SH-SY5Y (cell line): ENCODE measurements around the gene CTBP2.

Experiments used
- GATA2 ChIP-seq: IDR thresholded peaks from 2 replicates; pipeline ENCODE4 v1.6.1; 2011; ENCODE audit warnings: mild to moderate bottlenecking, low read depth, low read length
- GATA3 ChIP-seq: IDR thresholded peaks from 2 replicates; pipeline ENCODE4 v1.6.1; 2011; ENCODE audit warnings: low read depth, mild to moderate bottlenecking, low read length, moderate library complexity

Gene CTBP2

DNA sequence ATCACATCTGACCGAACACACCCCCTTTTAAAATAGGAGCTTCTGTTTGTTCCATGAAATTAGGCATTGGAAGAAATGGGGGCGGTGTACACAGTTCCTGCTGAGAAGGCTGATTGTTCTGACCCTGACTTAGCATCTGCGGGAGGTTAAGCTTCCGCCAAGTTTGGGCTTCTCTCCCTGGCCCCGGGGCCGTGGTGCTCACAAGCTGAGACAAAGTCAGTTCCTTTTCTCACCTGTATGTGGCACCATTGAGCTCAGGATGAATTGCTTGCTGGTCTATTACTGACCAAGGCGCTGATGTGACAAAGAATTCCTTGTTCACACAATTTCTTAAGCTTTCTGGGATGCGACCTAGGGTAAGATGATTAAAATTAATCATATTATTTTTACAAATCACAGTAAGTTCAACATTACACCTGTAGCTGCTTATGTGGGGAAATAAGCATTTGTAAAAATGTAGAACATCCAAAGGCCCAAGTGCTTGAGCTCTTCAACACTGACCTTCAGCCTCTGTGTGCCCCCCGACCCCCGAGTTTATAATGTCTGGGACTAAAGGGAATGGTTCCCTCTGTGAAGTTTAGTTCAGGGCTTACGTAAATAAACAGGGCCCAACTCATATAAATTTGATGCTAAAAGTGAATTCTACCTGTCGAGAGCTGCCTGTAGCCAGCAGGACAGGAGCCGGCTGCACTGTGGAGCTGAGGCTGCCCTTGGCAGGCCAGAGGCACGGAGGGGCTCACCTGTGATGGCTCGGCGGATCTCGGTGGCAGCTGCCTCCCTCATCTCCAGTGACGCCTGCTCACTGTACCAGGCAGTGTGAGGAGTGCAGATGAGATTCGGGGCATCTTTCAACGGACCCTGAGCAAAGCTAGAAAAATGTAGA lies 167.7 kb downstream of the CTBP2 start:
- TF ChIP-seq GATA3 (no peak), GATA2 (no peak)

GRCh38 chr10:124991835-124992234 lies 168.5 kb downstream of the CTBP2 start:
- TF ChIP-seq GATA3: no peak
- no peak for TF ChIP-seq GATA2

DNA sequence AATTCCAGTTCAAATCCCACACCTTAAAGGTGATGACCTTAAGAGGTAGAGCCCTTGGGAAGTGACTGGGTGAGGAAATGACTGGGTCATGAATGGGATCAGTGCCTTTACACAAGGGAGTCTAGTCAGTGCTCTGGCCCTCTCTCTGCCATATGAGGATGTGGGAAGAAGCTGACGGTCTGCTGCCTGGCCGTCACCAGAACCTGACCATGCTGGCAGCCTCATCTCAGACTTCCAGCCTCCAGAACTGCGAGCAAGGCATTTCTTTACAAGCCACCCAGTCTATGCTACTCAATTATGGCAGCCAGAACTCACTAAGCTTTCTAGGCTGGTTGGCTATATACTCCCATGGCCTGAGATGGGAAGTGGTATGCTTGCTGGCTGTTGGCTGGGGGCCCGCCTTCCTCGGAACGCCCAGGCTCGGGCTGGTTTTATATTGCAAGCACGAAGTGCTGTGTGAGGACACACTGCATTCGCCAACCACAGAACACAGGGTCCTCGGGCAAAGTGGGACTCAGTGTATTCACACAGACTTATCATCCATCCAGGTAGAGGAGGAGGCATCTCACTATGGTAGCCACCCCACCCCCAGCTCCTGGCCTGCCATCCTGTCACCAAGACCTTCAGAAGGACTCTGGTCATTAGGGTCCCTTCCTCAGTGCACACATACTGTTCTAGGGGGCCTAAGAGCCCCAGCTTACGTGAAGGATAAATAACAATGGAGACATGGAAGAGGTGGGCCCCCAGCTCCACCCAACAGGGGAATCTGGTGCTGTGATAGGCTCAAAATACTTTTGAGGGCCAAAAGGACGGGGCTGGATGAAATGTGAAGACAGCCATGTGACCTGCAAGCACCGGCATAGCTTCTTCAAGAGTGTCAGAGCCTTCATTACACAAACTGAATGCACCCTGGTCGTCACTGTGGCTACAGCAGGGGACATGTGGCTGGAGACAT lies 169.4 kb downstream of the CTBP2 start:
- TF ChIP-seq GATA2 (no peak), GATA3 (no peak)

- TF ChIP-seq GATA2 (no peak), GATA3 (no peak)
These were observed 170.8 kb downstream of the CTBP2 start for GRCh38 chr10:124989526-124989925.

GRCh38 chr10:124987788-124988187 lies 172.6 kb downstream of the CTBP2 start:
- TF ChIP-seq GATA2 (no peak), GATA3 (no peak)

GRCh38 chr10:124985162-124985561 lies 175.2 kb downstream of the CTBP2 start:
- TF ChIP-seq GATA2 (no peak), GATA3 (no peak)

DNA sequence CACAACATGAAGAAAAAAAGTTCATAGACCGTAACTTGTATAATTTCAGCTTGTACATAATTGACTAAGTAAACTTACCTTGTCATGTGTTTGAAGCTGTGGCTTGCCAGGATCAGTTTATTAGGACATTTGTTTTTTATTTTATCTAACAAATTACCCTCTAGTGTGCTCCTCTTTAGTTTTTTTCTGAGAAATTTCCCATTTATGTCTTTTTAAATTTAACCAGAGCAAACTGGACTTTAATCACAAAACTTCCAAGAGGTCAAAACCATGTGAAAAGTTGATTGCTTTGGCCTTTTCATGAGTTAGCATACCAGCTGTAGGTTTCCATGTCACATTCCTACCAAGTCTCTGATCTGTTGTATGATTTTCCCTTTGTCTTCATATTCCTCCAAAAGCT lies 176.0 kb downstream of the CTBP2 start:
- TF ChIP-seq GATA2 (no peak), GATA3 (no peak)

- TF ChIP-seq GATA3: no peak
- no peak for TF ChIP-seq GATA2
These were observed 177.0 kb downstream of the CTBP2 start for GRCh38 chr10:124983321-124983720.

- TF ChIP-seq GATA2 (no peak), GATA3 (no peak)
These were observed 182.0 kb downstream of the CTBP2 start for GRCh38 chr10:124978376-124978725.

GRCh38 chr10:124977648-124978375 lies 182.6 kb downstream of the CTBP2 start:
- no peak for TF ChIP-seq GATA2

DNA sequence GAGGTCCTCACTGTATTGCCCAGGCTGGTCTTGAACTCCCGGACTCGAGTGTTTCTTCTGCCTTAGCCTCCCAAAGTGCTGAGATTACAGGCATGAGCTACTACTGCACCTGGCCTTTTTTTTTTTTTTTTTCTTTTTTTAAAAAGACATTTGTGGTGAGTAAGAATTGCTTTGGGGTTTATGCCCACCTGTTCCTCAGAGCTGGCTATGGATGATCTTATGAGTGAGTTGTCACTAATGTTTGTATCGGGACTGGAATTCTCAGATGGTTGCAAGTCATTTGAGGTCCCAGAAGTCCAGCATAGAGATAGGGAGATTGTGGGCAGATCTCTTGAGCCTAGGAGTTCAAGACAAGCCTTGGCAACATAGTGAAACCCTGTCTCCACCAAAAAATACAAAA lies 183.2 kb downstream of the CTBP2 start:
- TF ChIP-seq GATA3 (no peak), GATA2 (no peak)

DNA sequence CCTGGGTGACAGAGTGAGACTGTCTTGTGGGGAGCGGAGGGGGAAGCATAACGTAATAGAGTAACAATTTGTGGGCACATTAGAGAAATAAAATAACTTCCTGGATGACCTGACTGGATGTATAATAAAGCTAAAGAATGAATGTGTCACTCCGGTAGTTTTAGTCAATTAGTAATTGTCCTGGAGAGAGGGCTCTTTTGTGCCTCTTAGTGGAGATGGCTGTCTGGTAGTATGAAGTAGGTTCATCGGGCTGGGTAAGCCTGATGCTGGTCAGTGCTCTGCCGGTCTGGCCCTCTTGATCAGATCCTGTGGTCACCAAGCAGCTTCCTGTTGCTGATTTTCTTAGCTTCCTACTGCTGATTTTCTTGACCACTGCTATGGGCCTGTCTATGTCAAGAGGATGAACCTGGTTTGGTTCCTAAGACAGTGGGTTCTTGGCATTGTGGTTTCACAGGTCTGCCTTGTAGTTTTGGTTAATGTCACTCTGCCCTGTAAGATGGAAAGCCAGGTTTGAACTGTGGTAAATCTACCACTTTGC lies 184.3 kb downstream of the CTBP2 start:
- TF ChIP-seq GATA3: no peak
- no peak for TF ChIP-seq GATA2

DNA sequence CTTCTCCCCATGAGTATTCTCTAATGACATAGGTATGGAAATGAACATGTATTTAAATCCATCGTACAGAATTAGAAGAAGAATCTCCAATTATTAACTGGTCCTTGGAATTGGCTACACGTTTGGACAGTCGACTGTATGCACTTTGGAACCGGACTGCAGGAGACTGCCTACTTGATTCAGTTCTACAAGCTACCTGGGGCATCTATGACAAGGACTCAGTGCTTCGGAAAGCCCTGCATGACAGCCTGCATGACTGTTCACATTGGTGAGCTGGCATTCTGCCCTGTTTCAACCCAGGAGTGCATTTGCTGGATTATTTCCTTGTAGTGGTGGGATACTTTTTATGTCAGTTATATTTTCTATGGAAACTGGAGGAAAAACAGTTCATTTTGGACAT lies 186.2 kb downstream of the CTBP2 start:
- no peak for TF ChIP-seq GATA3
- no peak for TF ChIP-seq GATA2

GRCh38 chr10:124972637-124973036 lies 187.7 kb downstream of the CTBP2 start:
- TF ChIP-seq GATA3 (no peak), GATA2 (no peak)

- TF ChIP-seq GATA3 (no peak), GATA2 (no peak)
These were observed 189.1 kb downstream of the CTBP2 start for GRCh38 chr10:124971276-124971675.
